Right cardiac atrium (tissue), 5 donors: ENCODE data around the gene BBOF1. TPM values are rescaled to one million over a fixed set of nuclear protein-coding genes. Genes with fewer than 3 reads are reported as not detected.
"Not testable (repeated sequence)": the region's sequence is repeated elsewhere in the genome, so short reads cannot be mapped to it uniquely, and the experiment has no call there.

Source experiments
- ATAC-seq, 2 donors: fragments of 200-7000 bp; cut with Tn5 transposase; one replicate each; pipeline versions ENCODE4 v1.8.0 to v1.9.1; 2020; ENCODE audit warnings: moderate library complexity in 2 of 2, mild to moderate bottlenecking in 1 of 2
- DNase-seq, 3 donors: peaks; one replicate each; pipeline ENCODE4 v3.0.0-alpha.2; 2020
- H3K27ac ChIP-seq: one replicate; pipeline ENCODE4 v1.5.1; 2013; ENCODE audit warnings: mild to moderate bottlenecking, low read length, control low read depth, moderate library complexity
- H3K27me3 ChIP-seq: one replicate; pipeline ENCODE4 v1.6.1; 2013; ENCODE audit not compliant: control insufficient read depth, insufficient read depth
- H3K4me1 ChIP-seq: one replicate; pipeline ENCODE4 v1.6.1; 2013; ENCODE audit warnings: low read length; ENCODE audit not compliant: control insufficient read depth, insufficient read depth
- H3K4me3 ChIP-seq: one replicate; pipeline ENCODE4 v1.5.1; 2013; ENCODE audit warnings: low read length, control low read depth
- H3K9me3 ChIP-seq: one replicate; pipeline ENCODE4 v1.6.1; 2013; ENCODE audit warnings: low read length; ENCODE audit not compliant: control insufficient read depth
- WGBS: extraction: QIAGEN DNeasy Blood & Tissue Kit; methylation state at CpG from one replicate; pipeline ENCODE4 v1.1.7; 2013; 5-methylcytosine and 5-hydroxymethylcytosine counted together
- intact Hi-C, 4 donors: fragments of 100-400 bp; cut with DNase I; formaldehyde crosslinking; loops; one replicate each; pipeline versions ENCODE4 v1.11.0 to v1.14.0; 2022 to 2023
- long read RNA-seq, 4 donors: library from polyadenylated mRNA; unstranded; transcript quantifications; one replicate each; pipeline ENCODE4 v2.0.0, GENCODE V29; 2020 to 2021
- polyA plus RNA-seq: library from polyadenylated mRNA; stranded (reverse); fragments of 200-250 nt; gene quantifications from one replicate; pipeline ENCODE4 v1.2.3, GENCODE V29; 2013
- total RNA-seq, 4 donors: library from RNA; stranded (reverse); fragmentation: NEBNext Ultra II Directional; extraction: Animal tissue kit (Norgen Biotek cat#: 25700); gene quantifications; one replicate each; pipeline ENCODE4 v1.2.1, GENCODE V29; 2021
- donor health status: healthy with polysubstance abuse.
- donor health status: DM: no; HTN: yes; CAD: no.
- donor health status: DM: no; HTN: no; CAD: no.
- donor health status: DM: no; HTN: yes; CAD: no; lungs with severe emphysema.
- donor health status: DM: yes; HTN: yes; CAD: no.

Gene BBOF1, protein sequence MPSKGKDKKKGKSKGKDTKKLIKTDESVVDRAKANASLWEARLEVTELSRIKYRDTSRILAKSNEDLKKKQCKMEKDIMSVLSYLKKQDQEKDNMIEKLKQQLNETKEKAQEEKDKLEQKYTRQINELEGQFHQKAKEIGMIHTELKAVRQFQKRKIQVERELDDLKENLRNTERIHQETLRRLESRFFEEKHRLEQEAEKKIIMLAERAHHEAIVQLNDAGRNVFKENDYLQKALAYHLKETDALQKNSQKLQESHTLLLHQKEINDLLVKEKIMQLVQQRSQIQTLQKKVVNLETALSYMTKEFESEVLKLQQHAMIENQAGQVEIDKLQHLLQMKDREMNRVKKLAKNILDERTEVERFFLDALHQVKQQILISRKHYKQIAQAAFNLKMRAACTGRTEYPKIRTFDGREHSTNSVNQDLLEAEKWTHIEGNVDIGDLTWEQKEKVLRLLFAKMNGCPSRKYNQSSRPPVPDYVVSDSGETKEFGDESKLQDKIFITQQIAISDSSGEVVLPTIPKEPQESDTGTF
- total RNA-seq (1 to 10 TPM; 4.9 to 5.5 (median 5.3) TPM), polyA plus RNA-seq (4.5 TPM)
- long read RNA-seq, donor 1, partial matches to known transcripts, result 0 of 29 reads
- long read RNA-seq, donor 1, other reads (novel, unspliced or antisense), result 27 of 29 reads
- long read RNA-seq, donor 2, partial matches to known transcripts, result 0 of 8 reads
- long read RNA-seq, donor 2, other reads (novel, unspliced or antisense), result 8 of 8 reads
- long read RNA-seq, donor 3, partial matches to known transcripts, result 1 of 25 reads
- long read RNA-seq, donor 3, other reads (novel, unspliced or antisense), result 24 of 25 reads
- long read RNA-seq, donor 4, partial matches to known transcripts, result 0 of 8 reads
- long read RNA-seq, donor 4, other reads (novel, unspliced or antisense), result 7 of 8 reads

DNA sequence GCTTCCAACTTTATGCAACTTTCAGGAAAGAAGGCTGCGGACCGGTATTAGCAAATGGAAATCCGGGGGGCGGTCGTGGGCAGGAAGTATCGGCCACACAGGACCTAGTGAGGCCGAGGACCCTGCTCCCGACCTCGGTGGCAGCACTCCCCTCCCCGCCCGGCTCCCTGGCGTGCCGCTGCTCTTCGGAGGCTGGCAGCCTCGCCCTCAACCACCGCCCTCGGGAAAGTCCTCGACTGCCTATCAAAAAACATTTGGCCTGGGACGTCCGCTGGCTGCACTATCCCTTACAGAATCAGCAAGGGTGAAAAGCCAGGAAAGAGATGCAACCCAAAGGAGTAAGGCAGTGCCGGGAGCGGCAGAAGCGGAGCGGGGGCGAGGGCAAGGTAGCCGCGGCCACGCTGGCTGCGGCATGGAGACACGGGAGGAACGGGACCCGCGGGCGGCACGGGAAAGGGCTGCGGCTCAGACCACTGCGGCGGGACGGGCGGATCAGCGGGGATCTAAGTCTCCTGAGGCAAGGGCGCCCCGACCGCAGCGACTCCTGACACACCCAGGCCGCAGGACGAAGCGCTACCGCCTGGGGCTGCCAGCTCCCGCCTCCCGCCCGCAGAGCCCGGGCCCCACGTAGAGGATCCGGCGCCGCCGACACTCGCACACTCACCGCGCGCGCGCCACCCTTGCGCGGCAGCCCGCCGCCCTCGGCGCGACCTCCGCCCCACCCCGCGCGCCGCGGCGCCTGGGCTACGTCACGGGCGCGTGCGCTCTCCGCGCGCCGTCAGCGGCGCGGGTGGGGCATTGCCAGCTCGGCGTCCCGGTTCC lies at the start of gene BBOF1, which contains the start of gene ENTPD5:
BBOF1 (plus strand) TSS at position 764 of the 822 bp plus-strand sequence. CDS start 130 bp downstream, outside the sequence.
ENTPD5 (minus strand) TSS at position 703 of the 822 bp plus-strand sequence. CDS start 31,186 bp downstream, outside the sequence.
- Histone ChIP-seq H3K27me3 (no peaks in the 10 kb centered on the region), H3K4me1 (no peaks in the 10 kb centered on the region), H3K27ac (peak within 1 kb of the TSS; percentile 89), H3K4me3 (peak within 1 kb of the TSS; percentile 52), H3K9me3 (no peaks in the 10 kb centered on the region)
- ATAC-seq, result peak; percentile 99
- peak; percentile 90 to 96 (median 95) for DNase-seq
- WGBS, result under 1% methylated on average over 93 of the region's 93 CpGs
- intact Hi-C loops, result no loop called here

DNA sequence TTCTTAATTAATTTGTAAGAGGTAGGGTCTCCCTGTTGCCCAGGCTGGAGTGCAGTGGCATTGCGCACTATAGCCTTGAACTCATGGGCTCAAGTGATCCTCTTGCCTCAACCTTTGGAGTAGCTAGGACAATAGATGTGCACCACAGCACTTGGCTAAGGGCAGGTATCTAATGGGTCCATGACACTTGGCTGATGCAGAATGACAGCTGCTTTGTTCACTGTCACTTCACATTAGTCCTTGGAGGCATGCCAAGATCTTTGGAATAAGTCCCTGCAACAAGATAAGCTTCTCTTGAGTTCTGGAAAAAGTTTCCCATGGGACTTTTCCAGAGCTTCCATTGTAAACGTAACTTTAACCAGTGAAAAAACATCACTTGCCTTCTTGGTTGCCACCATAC lies 45.7 kb upstream of the BBOF1 start:
- H3K9me3 ChIP-seq, result no peaks in the 10 kb centered on the region
- DNase-seq, result no peak
- H3K27ac ChIP-seq, result no peak overlapping the region
- H3K4me1 ChIP-seq, result peaks cover 6% of the 10 kb centered on the region
- no peak for ATAC-seq
- no peaks in the 10 kb centered on the region for H3K27me3 ChIP-seq
- intact Hi-C loops, result no loop called here
- H3K4me3 ChIP-seq, result no peak overlapping the region
- 53% methylated on average over 2 of the region's 2 CpGs for WGBS

DNA sequence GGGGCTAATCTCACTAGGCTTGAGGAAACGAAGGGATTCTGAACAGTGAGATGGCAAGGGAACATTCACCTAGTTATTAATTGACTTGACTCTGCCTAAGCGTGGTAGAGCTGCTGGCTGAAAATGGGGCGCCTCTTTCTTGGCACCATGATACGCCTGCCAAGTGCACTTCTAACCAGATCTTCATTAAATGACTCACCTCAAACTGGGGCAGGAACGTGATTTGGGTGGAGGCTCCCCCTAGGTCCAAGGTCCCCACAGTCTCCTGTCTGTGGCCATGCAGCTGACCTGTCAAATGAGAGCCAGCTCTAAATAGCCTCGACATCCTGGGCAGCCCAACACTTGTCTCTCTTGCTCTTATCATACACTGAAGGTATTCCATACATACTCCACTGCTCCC lies 43.0 kb upstream of the BBOF1 start:
- Histone ChIP-seq H3K4me1 (peaks cover 6% of the 10 kb centered on the region), H3K27ac (no peak overlapping the region), H3K9me3 (no peaks in the 10 kb centered on the region), H3K27me3 (no peaks in the 10 kb centered on the region), H3K4me3 (no peak overlapping the region)
- ATAC-seq (peak in 1 of 2 donors; percentile 13), DNase-seq (no peak)
- intact Hi-C loops, result no loop called here
- WGBS, result 80% methylated on average over 6 of the region's 6 CpGs

DNA sequence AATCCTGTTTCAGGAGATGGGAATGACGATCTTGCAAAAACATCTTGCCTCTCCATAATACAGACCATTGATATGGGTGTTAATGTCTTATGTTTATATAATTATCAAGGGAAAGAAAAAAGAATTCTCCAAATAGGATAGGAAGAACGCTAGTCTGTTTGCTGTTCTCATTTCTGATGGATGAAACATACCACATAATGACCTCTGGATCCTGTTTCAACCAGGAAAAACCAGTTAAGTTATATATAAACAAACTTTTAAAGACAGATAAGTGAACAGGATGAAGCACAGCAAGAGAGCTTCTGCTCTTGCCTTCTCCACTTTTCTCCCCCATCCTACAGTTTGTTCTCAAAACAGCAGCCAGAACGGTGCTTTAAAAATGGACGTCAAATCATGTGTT lies 41.3 kb upstream of the BBOF1 start:
- peaks cover 6% of the 10 kb centered on the region for H3K4me1 ChIP-seq
- ATAC-seq, result no peak
- intact Hi-C loops, result no loop called here

DNA sequence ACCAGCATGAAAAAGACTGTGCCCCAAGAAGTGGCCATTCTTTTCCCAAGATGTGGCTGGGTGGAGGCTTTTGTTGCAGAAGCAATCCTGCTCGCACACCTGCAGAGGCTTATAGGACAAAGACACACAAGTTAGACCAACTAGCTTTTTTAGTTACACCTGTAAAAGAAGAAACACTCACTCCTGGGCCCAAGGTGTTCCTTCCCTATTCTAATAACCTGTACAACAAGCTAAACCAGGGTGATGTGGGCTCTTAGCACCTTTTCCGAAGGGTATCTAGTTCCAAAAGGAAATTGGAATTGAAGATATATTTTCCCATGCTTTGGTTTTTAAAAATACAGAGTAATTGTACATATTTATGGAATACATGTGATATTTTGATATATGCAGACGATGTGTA lies 31.1 kb upstream of the BBOF1 start:
- no peak for ATAC-seq

More for the DNA sequence above, 41.3 kb upstream of the BBOF1 start:
- no peak overlapping the region for H3K27ac ChIP-seq
- no peak for DNase-seq
- no peaks in the 10 kb centered on the region for H3K9me3 ChIP-seq
- no peak overlapping the region for H3K4me3 ChIP-seq
- H3K27me3 ChIP-seq, result no peaks in the 10 kb centered on the region
- WGBS, result 64% methylated on average over 4 of the region's 4 CpGs

DNA sequence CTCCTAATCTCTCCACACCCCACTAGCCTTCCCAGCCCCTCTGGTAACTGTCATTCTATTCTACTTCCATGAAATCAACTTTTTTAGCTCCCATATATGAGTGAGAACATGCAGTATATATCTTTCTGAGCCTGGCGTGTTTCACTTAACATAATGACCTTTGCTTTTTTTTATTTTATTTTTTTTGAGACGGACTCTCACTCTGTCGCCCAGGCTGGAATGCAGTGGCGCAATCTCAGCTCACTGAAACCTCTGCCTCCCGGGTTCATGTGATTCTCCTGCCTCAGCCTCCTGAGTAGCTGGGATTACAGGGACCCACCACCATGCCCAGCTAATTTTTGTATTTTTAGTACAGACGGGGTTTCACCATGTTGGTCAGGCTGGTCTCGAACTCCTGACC lies 30.5 kb upstream of the BBOF1 start:
- H3K4me1 ChIP-seq, ATAC-seq, H3K27me3 ChIP-seq, H3K9me3 ChIP-seq, DNase-seq, H3K4me3 ChIP-seq, H3K27ac ChIP-seq, intact Hi-C loops: not testable (repeated sequence)
- WGBS, result 82% methylated on average over 6 of the region's 7 CpGs

More for the DNA sequence above, 31.1 kb upstream of the BBOF1 start:
- 91% methylated on average over 3 of the region's 3 CpGs for WGBS
- DNase-seq, result no peak
- Histone ChIP-seq H3K27ac (no peak overlapping the region), H3K4me3 (no peak overlapping the region), H3K9me3 (no peaks in the 10 kb centered on the region), H3K27me3 (no peaks in the 10 kb centered on the region), H3K4me1 (no peaks in the 10 kb centered on the region)
- intact Hi-C loops, result no loop called here

DNA sequence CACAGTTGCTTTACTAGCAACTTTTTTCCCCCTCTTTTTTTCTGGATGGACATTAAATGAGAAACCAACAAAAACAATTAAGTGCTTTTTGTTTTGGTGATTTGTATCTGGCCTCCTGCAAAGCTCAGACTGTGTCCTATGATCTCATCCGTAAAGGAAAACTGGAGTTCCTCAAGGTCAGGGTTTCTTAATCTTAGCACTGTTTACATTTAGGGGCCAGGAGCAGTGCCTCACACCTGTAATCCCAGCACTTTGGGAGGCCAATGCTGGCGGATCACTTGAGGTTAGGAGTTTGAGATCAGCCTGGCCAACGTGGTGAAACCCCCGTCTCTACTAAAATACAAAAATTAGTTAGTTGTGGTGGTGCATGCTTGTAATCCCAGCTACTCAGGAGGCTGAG lies 28.1 kb upstream of the BBOF1 start:
- Histone ChIP-seq H3K4me3 (no peak overlapping the region), H3K4me1 (no peaks in the 10 kb centered on the region), H3K9me3 (no peaks in the 10 kb centered on the region), H3K27me3 (no peaks in the 10 kb centered on the region), H3K27ac (no peak overlapping the region)
- intact Hi-C loops, result no loop called here
- no peak for ATAC-seq
- DNase-seq, result no peak
- 68% methylated on average over 4 of the region's 4 CpGs for WGBS

DNA sequence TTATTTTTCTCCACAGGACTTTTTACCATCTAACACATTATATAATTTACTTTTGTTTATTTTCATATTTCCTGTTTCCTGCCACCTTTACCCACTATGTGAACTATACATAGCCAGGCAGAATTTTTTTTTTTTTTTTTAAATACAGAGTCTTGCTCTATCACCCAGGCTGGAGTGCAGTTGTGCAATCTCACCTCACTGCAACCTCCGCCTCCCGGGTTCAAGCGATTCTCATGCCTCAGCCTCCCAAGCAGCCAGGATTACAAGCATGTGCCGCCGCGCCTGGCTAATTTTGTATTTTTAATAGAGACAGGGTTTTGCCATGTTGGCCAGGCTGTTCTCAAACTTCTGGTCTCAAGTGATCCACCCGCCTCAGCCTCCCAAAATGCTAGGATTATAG lies 24.2 kb upstream of the BBOF1 start:
- H3K9me3 ChIP-seq, H3K27ac ChIP-seq, H3K27me3 ChIP-seq, intact Hi-C loops, H3K4me3 ChIP-seq, H3K4me1 ChIP-seq, DNase-seq, ATAC-seq: not testable (repeated sequence)
- 95% methylated on average over 7 of the region's 7 CpGs for WGBS

DNA sequence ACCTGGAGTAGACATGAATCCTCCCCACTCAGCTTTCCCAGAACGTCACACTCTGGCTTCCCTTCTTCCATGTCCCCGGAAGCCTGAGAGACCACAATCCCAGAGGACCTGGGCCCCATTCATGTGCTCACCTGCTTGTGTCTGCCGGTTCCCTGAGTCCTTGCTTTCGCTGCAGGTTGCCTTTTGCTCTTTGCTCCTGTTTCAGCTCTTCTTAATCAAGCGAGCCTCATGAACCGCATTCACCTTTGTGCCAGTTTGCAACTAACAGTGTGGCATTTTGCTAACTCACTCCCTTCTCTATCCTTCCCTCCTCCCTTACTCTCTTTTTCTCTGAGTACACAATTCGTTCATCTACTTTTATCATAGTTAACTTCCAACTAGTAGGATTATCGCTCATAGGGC lies 23.2 kb upstream of the BBOF1 start:
- ATAC-seq (no peak), DNase-seq (no peak)
- no peaks in the 10 kb centered on the region for H3K27me3 ChIP-seq
- 95% methylated on average over 8 of the region's 8 CpGs for WGBS
- intact Hi-C loops, result no loop called here
- H3K4me3 ChIP-seq, result no peak overlapping the region
- H3K27ac ChIP-seq, result no peak overlapping the region
- no peaks in the 10 kb centered on the region for H3K4me1 ChIP-seq
- H3K9me3 ChIP-seq, result no peaks in the 10 kb centered on the region

DNA sequence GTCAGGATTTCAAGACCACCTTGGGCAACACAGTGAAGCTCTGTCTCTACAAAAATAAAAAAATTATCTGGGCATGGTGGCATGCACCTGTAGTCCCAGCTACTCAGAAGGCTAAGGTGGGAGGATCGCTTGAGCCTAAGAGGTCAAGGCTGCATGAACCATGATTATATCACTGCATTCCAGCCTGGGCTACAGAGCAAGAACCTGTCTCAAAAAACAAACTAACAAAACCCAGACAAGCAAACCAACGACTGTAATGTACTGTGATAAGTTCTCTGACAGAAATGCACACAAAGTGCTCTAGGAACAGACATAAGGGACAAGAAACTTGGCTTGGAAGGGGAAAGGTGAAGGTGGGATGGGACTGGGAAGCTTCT lies 22.4 kb upstream of the BBOF1 start:
- H3K27me3 ChIP-seq, result no peaks in the 10 kb centered on the region
- H3K9me3 ChIP-seq, result no peaks in the 10 kb centered on the region
- WGBS, result 64% methylated on average over 2 of the region's 2 CpGs
- no peak for ATAC-seq
- H3K4me1 ChIP-seq, result no peaks in the 10 kb centered on the region
- no peak overlapping the region for H3K27ac ChIP-seq
- H3K4me3 ChIP-seq, result no peak overlapping the region
- intact Hi-C loops, result no loop called here
- DNase-seq, result no peak
